ENCODE data around the gene SLC34A1.
"Not testable (repeated sequence)": the region's sequence is repeated elsewhere in the genome, so short reads cannot be mapped to it uniquely, and the experiment has no call there.

The SLC34A1 gene

DNA sequence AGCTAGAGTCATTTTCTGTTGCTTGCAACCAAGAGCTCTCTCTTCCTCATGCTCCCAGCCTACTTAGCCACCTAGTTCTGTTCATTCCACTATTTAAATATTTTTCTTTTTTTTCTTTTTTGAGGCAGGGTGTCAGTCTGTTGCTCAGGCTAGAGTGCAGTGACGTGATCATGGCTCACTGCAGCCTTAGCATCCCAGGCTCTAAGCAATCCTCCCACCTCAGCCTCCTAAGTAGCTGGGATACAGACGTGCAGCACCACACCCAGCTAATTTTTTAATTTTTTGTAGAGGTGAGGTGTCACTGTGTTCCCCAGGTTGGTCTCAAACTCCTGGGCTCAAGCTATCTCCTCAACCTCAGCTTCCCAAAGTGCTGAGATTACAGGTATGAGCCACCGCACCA, 30.2 kb downstream of the SLC34A1 start:
- DNase-seq, result no peak

- DNase-seq, result not testable (repeated sequence)
These were observed 32.8 kb downstream of the SLC34A1 start for GRCh38 chr5:177417081-177417480.

DNA sequence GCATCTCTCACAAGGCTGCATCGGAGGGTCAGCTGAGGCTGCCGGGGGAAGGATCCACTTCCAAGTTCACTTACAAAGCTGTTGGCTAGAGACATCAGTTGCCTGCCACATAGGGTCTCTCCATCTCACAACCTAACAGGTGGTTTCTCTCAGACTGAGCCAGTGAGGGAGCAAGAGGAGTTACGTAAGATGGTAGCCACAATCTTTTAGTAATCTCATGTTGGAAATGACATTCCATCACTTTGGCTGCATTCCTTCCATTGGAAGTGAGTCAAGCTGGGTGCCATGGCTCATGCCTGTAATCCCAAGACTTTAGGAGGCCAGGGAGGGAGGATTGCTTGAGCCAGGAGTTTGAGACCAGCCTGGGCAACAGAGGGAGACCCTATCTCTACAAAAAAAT, 34.8 kb downstream of the SLC34A1 start:
- DNase-seq, result no peak

DNA sequence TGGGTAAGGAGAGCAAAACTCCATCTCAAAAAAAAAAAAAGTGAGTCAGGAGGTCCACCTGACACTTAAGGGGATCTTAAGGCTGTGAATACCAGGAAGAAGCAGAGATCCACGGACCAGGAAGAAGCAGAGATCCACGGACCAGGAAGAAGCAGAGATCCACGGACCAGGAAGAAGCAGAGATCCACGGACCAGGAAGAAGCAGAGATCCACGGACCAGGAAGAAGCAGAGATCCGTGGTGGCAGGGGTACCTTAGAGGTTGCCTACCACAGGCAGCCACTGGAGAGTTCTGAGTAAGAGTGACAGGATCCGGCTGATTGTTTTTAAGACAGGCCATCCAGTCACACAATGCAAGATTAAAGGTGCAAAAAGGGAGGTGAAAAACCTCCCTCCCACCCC, 36.2 kb downstream of the SLC34A1 start:
- not testable (repeated sequence) for DNase-seq

- no peak for DNase-seq
These were observed 37.0 kb downstream of the SLC34A1 start for GRCh38 chr5:177421062-177421798.

DNA sequence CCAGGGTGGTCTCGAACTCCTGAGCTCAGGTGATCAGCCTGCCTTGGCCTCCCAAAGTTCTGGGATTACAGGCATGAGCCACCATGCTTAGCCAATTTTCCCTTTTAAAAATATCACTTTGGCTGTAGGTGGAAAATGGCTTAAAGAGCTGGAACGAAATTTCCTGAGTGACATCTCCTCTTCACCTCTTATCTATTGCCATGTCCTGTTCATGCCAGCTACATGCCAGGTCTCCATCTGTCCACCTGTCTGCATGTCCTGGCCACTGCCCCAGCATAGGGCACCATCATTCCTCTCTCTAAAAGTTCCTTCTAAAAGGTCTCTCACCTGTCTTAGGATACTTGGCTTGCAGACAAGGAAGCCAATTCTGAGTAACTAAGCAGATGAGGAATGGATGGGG, 39.4 kb downstream of the SLC34A1 start:
- DNase-seq, result no peak

DNA sequence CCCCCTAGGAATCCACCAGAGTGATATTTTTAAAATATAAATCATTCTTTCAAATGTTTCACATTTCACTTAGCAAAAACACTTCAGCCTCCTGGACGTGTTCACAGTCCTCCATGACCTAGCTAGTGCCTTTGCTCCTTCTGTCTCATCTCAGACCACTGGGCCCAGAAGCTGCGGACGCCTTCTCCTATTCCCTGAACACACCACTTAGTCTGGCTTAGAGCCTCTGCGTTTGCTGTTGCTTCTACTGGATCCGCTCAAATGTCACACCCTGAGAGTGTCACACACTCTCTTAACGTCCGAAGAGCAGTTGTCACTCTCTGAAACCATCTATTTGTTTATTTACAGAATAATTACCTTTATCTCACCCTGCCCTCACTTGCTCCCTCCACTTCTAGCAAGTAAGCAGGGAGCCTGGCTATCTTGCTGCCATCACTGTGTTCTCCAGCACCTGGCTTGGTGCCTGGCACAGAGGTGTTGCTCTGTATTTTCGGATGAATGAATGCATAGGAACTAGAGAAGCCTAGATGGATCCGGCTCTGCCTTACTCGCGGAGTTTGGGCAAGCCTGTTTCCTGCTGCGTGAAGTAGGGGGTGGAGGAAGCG, 41.1 kb downstream of the SLC34A1 start:
- no peak for DNase-seq

DNA sequence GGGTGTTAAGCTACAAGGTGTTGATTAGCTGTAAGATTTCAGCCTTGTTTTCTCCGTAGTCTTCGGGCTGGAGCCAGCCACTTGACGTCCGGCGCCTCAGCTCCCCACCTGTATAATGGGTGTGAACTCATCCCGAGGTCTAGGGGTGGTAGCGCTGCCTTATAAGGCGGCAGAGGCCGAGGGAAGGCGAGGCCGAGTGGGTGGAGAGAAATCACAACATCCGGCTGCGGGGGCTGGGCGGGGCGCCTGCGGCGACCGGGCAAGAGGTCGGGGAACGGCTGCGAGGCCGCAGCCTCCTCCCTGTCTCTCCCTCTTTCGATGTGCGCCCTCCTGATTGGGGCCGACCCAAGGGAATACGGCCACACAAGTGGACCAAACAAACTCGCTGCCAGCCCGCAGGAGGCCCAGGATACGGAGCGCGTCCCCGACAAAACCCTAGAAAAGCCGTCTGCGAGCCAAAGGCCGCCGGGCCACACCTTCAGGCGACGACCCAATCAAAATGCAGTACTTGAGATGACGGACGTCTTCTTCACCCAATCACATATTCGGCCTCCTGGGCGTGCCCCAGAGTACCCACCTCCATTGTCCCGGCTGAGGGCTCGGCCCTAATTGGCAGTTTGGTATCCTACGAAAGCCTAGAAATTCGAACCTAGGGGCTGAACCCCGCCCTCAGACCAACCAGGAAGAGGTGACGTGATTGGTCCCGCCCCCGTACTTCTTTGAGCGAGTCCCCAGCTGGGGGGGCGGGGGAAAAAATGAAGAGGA, 41.7 kb downstream of the SLC34A1 start:
- peak; percentile 97 for DNase-seq

DNA sequence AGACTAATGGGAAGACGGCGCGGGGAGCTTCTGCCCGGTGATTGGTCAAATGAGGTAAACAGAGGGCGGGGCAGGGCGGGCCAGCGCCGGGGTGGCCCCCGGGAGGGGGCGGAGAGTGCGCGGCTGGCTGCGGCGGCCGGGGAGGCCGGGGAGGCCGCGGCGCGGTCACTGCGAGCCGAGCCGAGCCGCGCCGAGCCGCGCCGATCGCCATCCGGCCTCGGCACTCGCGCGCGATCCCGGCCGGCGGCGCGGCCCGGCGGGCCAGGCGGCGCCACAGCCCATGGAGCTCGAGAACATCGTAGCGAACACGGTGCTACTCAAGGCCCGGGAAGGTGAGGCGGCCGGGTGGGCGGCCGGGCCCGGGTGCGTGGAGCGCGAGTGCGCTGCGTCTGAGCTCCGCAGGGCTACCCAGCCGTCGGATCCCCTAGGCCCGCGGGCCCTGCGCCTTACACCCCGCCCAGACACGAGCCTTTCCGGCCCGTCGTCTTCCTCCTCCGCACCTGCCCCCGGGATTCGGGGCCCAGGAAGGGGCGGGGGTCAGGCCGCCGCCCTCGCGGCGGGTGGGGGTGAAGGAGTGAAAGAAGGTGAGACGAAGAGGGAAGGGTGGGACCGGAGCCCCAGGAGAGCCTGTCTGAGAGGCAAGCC, 42.5 kb downstream of the SLC34A1 start, which contains the start of gene GRK6:
Gene GRK6, plus strand, starts transcription at position 111 of the 645 bp plus-strand sequence. Its CDS starts 170 bp downstream, at position 281.
- DNase-seq, result no peak

GRCh38 chr5:177427211-177427822, 43.1 kb downstream of the SLC34A1 start:
- no peak for DNase-seq

DNA sequence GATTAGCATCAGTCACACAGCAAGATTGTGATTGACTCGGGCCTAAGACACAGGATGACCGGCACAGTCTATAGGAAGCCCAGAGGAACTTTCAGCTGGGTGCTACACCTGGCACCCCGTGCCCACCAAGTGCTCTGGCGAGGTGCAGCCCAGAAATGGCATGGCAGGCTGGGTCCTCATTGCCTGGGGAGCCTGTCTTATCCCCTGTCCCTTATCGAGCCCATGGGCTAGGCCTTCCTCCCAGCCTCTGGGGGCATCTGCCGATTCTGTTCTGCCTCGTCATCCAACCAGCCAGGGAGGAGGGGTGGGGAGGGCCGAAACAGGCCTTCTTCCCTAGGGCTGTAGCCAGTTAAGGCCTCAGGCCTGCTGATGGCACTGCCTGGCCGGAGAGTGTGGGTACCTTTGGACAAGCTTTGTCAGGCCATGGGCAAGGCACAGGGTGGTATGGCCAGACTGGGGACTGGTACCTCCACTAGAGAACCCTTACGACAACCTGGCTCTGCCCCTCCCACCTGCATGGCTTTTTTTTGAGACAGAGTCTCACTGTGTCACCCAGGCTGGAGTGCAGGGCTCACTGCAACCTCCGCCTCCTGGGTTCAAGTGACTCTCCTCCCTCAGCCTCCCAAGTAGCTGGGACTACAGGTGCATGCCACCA, 43.8 kb downstream of the SLC34A1 start:
- DNase-seq, result no peak

DNA sequence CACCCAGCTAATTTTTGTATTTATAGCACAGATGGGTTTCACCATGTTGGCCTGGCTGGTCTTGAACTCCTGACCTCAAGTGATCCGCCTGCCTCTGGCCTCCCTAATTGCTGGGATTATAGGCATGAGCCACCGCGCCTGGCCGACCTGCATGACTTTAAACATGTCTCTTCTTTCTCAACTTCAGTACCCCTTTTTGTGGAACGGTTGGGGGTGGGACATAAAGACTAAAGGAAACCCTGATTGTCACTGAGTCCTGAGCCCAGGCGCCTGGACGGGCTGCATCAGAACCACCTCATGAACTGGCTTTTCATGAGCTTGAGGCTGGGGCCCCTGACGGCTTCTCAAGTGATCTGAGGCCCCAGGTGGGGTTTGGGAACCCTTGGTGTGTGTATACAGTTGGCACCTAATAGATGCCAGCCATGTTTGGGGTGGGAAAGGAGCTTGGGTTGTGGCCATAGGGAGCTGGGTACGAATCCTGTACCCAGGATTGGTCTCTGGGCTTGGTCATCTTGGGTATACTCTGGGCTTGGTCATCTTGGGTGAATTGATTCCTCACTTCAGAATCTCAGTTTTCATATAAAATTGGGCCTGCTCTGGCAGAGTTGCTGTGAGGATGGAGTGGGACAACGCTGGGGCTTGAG, 44.5 kb downstream of the SLC34A1 start:
- DNase-seq, result no peak

DNA sequence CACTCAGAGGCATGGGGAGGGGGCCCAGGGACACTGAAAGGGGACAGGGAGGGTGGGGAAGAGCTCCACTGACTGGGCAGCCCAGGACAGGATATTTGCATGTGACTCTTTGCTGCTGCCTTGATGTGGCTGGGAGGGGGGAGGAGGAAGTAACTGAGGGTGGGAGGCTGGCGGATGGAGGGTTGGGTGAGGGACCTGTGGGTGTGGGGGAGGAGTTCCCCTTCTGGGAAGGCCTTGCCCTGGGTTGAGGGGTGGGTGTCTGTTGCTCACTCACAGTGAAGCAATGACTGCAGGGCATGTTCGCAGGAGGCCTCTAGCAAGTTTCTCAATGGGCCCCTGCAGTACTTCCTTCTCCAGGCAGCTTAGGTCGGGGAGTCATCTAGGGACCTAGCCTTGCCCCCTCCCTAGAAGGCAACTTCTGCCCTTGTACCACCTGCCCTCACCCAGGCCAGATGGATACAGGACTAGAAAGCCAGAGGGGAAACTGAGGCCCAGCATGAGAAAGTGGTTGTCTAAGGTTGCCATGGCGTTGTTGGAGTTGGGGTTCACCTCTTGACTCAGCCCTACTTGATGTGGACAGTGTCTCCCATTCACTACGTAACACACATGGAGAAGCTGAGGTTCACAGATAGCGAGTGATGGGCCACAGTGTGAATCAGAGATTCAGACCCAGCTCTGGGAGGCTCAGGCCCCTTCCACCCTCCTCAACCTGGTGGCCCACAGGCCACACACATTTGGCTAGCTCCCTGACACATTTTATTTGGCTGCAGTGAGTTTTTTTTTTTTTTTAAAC, 45.2 kb downstream of the SLC34A1 start:
- no peak for DNase-seq

- no peak for DNase-seq
These were observed 46.1 kb downstream of the SLC34A1 start for GRCh38 chr5:177430140-177430951.

DNA sequence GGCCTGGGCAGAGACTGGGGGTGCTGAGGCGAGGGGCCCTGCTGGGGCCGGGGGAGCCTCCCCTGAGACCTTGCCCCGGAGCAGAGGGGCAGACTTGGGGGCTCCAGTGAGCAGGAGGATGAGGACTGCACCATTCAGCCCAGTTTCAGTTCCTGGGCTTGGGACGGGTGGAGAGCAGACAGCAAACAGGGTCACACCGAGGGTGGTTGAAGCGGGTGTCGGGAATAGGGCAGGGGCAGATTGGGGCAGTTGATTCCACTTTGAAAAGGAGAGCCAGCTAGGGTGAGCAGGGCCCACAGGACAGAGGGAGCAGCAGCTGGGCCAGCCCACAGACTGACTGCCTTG, 46.7 kb downstream of the SLC34A1 start:
- no peak for DNase-seq

DNA sequence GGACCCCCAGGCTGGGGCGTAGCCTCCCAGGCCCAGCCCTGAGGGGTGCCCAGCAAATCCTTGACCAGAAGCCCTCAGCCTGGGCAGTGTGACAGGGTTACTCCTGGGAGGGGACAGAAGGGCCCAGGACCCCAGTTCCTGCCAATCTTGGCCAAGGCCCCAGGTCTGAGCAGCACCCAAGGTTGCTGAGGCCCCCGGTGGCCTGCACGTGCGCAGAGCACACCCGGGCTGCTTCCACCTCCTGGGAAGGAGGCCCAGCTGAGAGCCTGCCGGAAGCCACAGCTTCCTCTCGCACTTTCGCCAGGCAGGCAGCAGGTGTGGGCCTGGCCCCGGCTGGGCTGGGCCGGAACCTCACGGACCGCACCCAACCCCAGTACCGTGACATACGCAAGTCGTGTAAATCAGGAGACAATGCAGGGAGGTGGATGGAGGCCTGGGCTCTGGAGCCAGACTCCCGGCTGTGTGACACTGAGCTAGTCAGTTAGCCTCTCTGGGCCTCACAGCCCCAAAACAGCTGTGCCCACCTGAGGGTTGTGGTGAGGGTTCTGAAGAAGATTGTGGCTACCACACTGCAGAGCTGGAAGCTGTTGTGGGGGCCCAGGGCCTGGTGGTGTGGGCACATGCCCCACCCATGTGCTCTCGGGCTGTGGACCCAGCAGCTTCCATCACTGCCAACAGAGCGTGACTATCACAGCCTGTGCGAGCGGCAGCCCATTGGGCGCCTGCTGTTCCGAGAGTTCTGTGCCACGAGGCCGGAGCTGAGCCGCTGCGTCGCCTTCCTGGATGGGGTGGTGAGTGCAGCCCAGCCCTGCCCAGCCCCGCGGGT, 47.3 kb downstream of the SLC34A1 start:
- DNase-seq, result no peak

DNA sequence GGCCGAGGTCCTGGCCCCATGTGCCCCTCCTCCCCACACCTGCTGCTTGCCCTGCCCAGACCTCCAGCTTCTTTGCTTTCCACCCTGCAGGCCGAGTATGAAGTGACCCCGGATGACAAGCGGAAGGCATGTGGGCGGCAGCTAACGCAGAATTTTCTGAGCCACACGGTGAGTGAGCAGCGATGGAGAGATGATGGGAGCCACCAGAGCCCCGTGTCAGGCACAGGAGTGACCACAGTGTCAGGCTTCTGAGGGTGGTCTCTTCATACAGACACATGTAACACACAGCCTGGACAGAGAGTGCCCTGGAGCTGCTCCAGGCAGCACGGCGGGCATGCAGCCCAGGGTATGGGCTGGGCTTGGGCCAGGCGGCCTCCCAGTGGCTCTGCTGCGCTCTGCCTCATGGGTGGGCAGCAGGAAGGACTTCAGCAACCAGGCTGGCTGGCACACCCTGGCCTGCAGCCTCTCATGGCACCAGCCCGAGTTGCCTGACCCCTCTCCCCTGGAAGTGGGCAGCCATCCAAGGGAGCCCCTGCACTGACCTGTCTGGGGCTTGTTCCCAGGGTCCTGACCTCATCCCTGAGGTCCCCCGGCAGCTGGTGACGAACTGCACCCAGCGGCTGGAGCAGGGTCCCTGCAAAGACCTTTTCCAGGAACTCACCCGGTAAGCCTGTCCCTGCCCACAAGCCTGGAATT, 48.1 kb downstream of the SLC34A1 start:
- DNase-seq, result no peak

- DNase-seq, result no peak
These were observed 48.8 kb downstream of the SLC34A1 start for GRCh38 chr5:177432839-177433657.

All from NCI-H524 treated with DMSO at 0.1 percent for 48 hours (cell line).